Mucosa of gallbladder (tissue), 1 donor: Measurements from ENCODE around the gene RPTOR. TPM values are rescaled to one million over a fixed set of nuclear protein-coding genes. Genes with fewer than 3 reads are reported as not detected.

Experiments
- DNase-seq: peaks from one replicate; pipeline ENCODE4 v3.0.0-alpha.2; 2020; ENCODE audit warnings: low spot score
- total RNA-seq: library from RNA; stranded (reverse); gene quantifications from one replicate; pipeline ENCODE4 v1.2.1, GENCODE V29; 2021
- donor health status: DM: no; HTN: no; CAD: no.

The RPTOR gene
- total RNA-seq, 1 donor from 2014 or later: 37.5 TPM

- no peak for DNase-seq
These were observed 236.0 kb downstream of the RPTOR start for GRCh38 chr17:80780381-80781198.

- DNase-seq: no peak
These were observed 236.6 kb downstream of the RPTOR start for GRCh38 chr17:80781211-80781610.

- no peak for DNase-seq
These were observed 237.2 kb downstream of the RPTOR start for GRCh38 chr17:80781807-80782277.

GRCh38 chr17:80782536-80783427 is 238.1 kb downstream of the RPTOR start:
- DNase-seq: no peak

GRCh38 chr17:80783486-80783885 is 238.8 kb downstream of the RPTOR start:
- DNase-seq: no peak

GRCh38 chr17:80783971-80784370 is 239.3 kb downstream of the RPTOR start:
- no peak for DNase-seq

GRCh38 chr17:80785477-80786178 is 241.0 kb downstream of the RPTOR start:
- no peak for DNase-seq

- no peak for DNase-seq
These were observed 241.8 kb downstream of the RPTOR start for GRCh38 chr17:80786470-80786869.

GRCh38 chr17:80786887-80787286 is 242.2 kb downstream of the RPTOR start:
- DNase-seq: no peak

GRCh38 chr17:80787881-80788280 is 243.2 kb downstream of the RPTOR start:
- DNase-seq: no peak

- no peak for DNase-seq
These were observed 244.8 kb downstream of the RPTOR start for GRCh38 chr17:80789356-80789902.

- DNase-seq: no peak
These were observed 245.6 kb downstream of the RPTOR start for GRCh38 chr17:80790021-80790765.

- no peak for DNase-seq
These were observed 246.5 kb downstream of the RPTOR start for GRCh38 chr17:80790981-80791742.

- DNase-seq: peak; percentile 80
These were observed 247.2 kb downstream of the RPTOR start for GRCh38 chr17:80791758-80792284.

- no peak for DNase-seq
These were observed 247.7 kb downstream of the RPTOR start for GRCh38 chr17:80792373-80792781.

GRCh38 chr17:80793421-80793820 is 248.8 kb downstream of the RPTOR start:
- no peak for DNase-seq

GRCh38 chr17:80793851-80794267 is 249.2 kb downstream of the RPTOR start:
- no peak for DNase-seq

- no peak for DNase-seq
These were observed 249.8 kb downstream of the RPTOR start for GRCh38 chr17:80794281-80795089.

GRCh38 chr17:80795090-80795580 is 250.5 kb downstream of the RPTOR start:
- no peak for DNase-seq
